HG03139 (cell line): ENCODE data around the gene NOD1.

Source experiments
- ATAC-seq: cut with Tn5 transposase; IDR thresholded peaks from one replicate; pipeline ENCODE4 v1.9.1; 2021; ENCODE audit not compliant: unreplicated experiment

NOD1 gene

GRCh38 chr7:30470771-30471170 lies 7.8 kb downstream of the NOD1 start:
- no peak for ATAC-seq

- no peak for ATAC-seq
These were observed 8.3 kb downstream of the NOD1 start for GRCh38 chr7:30470163-30470770.

GRCh38 chr7:30469303-30469702 lies 9.3 kb downstream of the NOD1 start:
- no peak for ATAC-seq

GRCh38 chr7:30468791-30469190 lies 9.8 kb downstream of the NOD1 start:
- ATAC-seq: no peak

GRCh38 chr7:30468041-30468440 lies 10.5 kb downstream of the NOD1 start:
- ATAC-seq: no peak

- no peak for ATAC-seq
These were observed 11.3 kb downstream of the NOD1 start for GRCh38 chr7:30467271-30467670.

- ATAC-seq: no peak
These were observed 12.3 kb downstream of the NOD1 start for GRCh38 chr7:30466266-30466665.

- no peak for ATAC-seq
These were observed 12.8 kb downstream of the NOD1 start for GRCh38 chr7:30465811-30466180.

- no peak for ATAC-seq
These were observed 13.4 kb downstream of the NOD1 start for GRCh38 chr7:30465046-30465810.

- peak; percentile 43 for ATAC-seq
These were observed 14.3 kb downstream of the NOD1 start for GRCh38 chr7:30464231-30464671.

- ATAC-seq: peak; percentile 54
These were observed 15.0 kb downstream of the NOD1 start for GRCh38 chr7:30463405-30464145.

GRCh38 chr7:30462179-30462578 lies 16.4 kb downstream of the NOD1 start:
- no peak for ATAC-seq

- ATAC-seq: no peak
These were observed 18.3 kb downstream of the NOD1 start for GRCh38 chr7:30460246-30460633.

- ATAC-seq: no peak
These were observed 18.9 kb downstream of the NOD1 start for GRCh38 chr7:30459591-30460245.

GRCh38 chr7:30458311-30458710 lies 20.3 kb downstream of the NOD1 start:
- ATAC-seq: no peak

- ATAC-seq: no peak
These were observed 24.7 kb downstream of the NOD1 start for GRCh38 chr7:30453921-30454320.

- no peak for ATAC-seq
These were observed 25.6 kb downstream of the NOD1 start for GRCh38 chr7:30453016-30453415.

GRCh38 chr7:30452280-30452930 lies 26.2 kb downstream of the NOD1 start:
- no peak for ATAC-seq

- ATAC-seq: no peak
These were observed 26.9 kb downstream of the NOD1 start for GRCh38 chr7:30451539-30452279.

GRCh38 chr7:30450983-30451497 lies 27.5 kb downstream of the NOD1 start:
- ATAC-seq: no peak
